Heart left ventricle (tissue), 16 donors: ENCODE results near the gene GOLGA2. TPM values are rescaled to one million over a fixed set of nuclear protein-coding genes. Genes with fewer than 3 reads are reported as not detected.

ENCODE experiments used
- ATAC-seq, 4 donors: fragments of 200-7000 bp; cut with Tn5 transposase; one replicate each; pipeline ENCODE4 v1.9.1; 2020 to 2022; ENCODE audit warnings: moderate library complexity in 4 of 4, mild to moderate bottlenecking in 3 of 4, moderate number of reproducible peaks in 1 of 4
- DNase-seq, 5 donors: peaks; one replicate each; pipeline ENCODE4 v3.0.0-alpha.2; 2020
- H3K27ac ChIP-seq, 12 donors: fragments of 200-600 bp; sonication (generic) in 4 of 12; one replicate each; pipeline versions ENCODE4 v1.5.0 to v1.8.0; 2016 to 2022; ENCODE audit warnings: mild to moderate bottlenecking in 2 of 12
- H3K27me3 ChIP-seq, 9 donors: fragments of 200-600 bp; sonication (generic) in 2 of 9; one replicate each; pipeline versions ENCODE4 v1.5.1 to v1.8.0; 2016 to 2022; ENCODE audit warnings: mild to moderate bottlenecking in 3 of 9
- H3K36me3 ChIP-seq, 9 donors: fragments of 200-600 bp; sonication (generic) in 2 of 9; one replicate each; pipeline versions ENCODE4 v1.5.0 to v1.8.0; 2018 to 2022; ENCODE audit warnings: mild to moderate bottlenecking in 2 of 9
- H3K4me1 ChIP-seq, 12 donors: fragments of 200-600 bp; sonication (generic) in 4 of 12; one replicate each; pipeline versions ENCODE4 v1.5.0 to v1.8.0; 2016 to 2022; ENCODE audit warnings: mild to moderate bottlenecking in 3 of 12
- H3K4me3 ChIP-seq, 12 donors: fragments of 200-600 bp; sonication (generic) in 4 of 12; one replicate each; pipeline versions ENCODE4 v1.5.0 to v1.8.0; 2017 to 2022; ENCODE audit warnings: mild to moderate bottlenecking in 9 of 12, moderate library complexity in 4 of 12
- H3K9me3 ChIP-seq, 12 donors: fragments of 200-600 bp; sonication (generic) in 4 of 12; one replicate each; pipeline versions ENCODE4 v1.5.0 to v1.8.0; 2016 to 2022; ENCODE audit warnings: mild to moderate bottlenecking in 1 of 12
- POLR2A ChIP-seq, 2 donors: fragments of 450-650 bp; IDR thresholded peaks; one replicate each; pipeline ENCODE4 v1.6.1; 2017; ENCODE audit warnings: antibody characterized with exemption in 2 of 2, mild to moderate bottlenecking in 2 of 2, moderate library complexity in 2 of 2
- whole genome bisulfite sequencing, 4 donors: extraction: QIAGEN DNeasy Blood & Tissue Kit in 2 of 4; methylation state at CpG; one replicate each; pipeline versions ENCODE4 v1.1.5 to v1.1.7; 2013 to 2018; 5-methylcytosine and 5-hydroxymethylcytosine counted together
- intact Hi-C, 10 donors: fragments of 100-400 bp; cut with DNase I; formaldehyde crosslinking; loops; one replicate each; pipeline versions ENCODE4 v1.11.1 to v1.14.2; 2022
- polyA plus RNA-seq, 2 donors: library from polyadenylated mRNA; stranded (reverse); fragments of 200-250 nt; gene quantifications; one replicate each; pipeline ENCODE4 v1.2.3, GENCODE V29; 2013
- total RNA-seq, 9 donors: library from RNA; depleted of rRNA in 2 of 9; stranded (reverse); fragments of >200 nt in 2 of 9; fragmentation: NEBNext Ultra II Directional in 3 of 9; extraction: Animal tissue kit (Norgen Biotek cat#: 25700) in 3 of 9; gene quantifications; one replicate each; pipeline versions ENCODE4 v1.1.0 to v1.2.4, GENCODE V29; 2016 to 2023
- TF ChIP-seq, protein P1 (sequence below), 12 donors: fragments of 200-600 bp; sonication (generic) in 4 of 12; IDR thresholded peaks; one replicate each; pipeline versions ENCODE4 v1.5.0 to v1.8.0; 2018 to 2022; ENCODE audit warnings: antibody characterized with exemption in 12 of 12, mild to moderate bottlenecking in 5 of 12
- donor health status: ischemic (EF 13 %, LVEDD 7.1; RV severe dilation, severe dysfunction).
- donor health status: healthy with polysubstance abuse.
- donor health status: DM: no; HTN: yes; CAD: no.
- donor health status: DM: no; HTN: no; CAD: no.
- donor health status: ischemic (EF 25% LVEDD 6.9; RV normal size, moderate dysfunction).
- donor health status: ischemic (EF 25% LVEDD 5.7; RV mildly dilated, moderate dysfunction).
- donor health status: healthy.
- donor health status: DM: yes; HTN: yes; CAD: no.
- donor health status: ischemic (EF 35%, LVEDD 5.7; RV mildly dilated, moderate dysfunction).
- donor health status: nonischemic (EF 11% LVEDD 7.7; RV severe dilation, severe dysfunction).
- donor health status: DM: yes; HTN: yes; CAD: no.
- donor health status: PGD.
- donor health status: ischemic (EF 29% LVEDD 5.4; RV normal size, mild dysfunction).
- donor health status: nonischemic (EF 23%, LVEDD 6.1; RV moderate dilation, normal function).

The GOLGA2 gene
- total and polyA plus RNA-seq, 11 donors, result 68.5 to 144 (median 87.4) TPM

- Histone ChIP-seq H3K4me1 (peaks cover 0 to 6% (median 0%) of the 10 kb centered on the region in 12 donors), H3K36me3 (peaks cover 0 to 6% (median 0%) of the 10 kb centered on the region in 9 donors), H3K9me3 (no peaks in the 10 kb centered on the region), H3K4me3 (no peak overlapping the region), H3K27me3 (no peaks in the 10 kb centered on the region), H3K27ac (no peak overlapping the region)
- TF ChIP-seq POLR2A (IDR thresholded peaks at IDR 0.05), result no peak
- TF ChIP-seq, protein P1, sequence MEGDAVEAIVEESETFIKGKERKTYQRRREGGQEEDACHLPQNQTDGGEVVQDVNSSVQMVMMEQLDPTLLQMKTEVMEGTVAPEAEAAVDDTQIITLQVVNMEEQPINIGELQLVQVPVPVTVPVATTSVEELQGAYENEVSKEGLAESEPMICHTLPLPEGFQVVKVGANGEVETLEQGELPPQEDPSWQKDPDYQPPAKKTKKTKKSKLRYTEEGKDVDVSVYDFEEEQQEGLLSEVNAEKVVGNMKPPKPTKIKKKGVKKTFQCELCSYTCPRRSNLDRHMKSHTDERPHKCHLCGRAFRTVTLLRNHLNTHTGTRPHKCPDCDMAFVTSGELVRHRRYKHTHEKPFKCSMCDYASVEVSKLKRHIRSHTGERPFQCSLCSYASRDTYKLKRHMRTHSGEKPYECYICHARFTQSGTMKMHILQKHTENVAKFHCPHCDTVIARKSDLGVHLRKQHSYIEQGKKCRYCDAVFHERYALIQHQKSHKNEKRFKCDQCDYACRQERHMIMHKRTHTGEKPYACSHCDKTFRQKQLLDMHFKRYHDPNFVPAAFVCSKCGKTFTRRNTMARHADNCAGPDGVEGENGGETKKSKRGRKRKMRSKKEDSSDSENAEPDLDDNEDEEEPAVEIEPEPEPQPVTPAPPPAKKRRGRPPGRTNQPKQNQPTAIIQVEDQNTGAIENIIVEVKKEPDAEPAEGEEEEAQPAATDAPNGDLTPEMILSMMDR (IDR thresholded peaks at IDR 0.05), result no peak
- DNase-seq (no peak), ATAC-seq (no peak)
- intact Hi-C loops, result loop anchor here in 6 of 10 donors (2.0 to 10.0 kb wide), 7 partner anchors 44 to 338 kb away; partner anchors contain the start of gene SLC27A4 (in 4 of the 6)
- WGBS, 4 donors, result 89 to 92% (median 90%) methylated on average over 16 of the region's 16 CpGs
These were observed 20.8 kb upstream of the GOLGA2 start for GRCh38 chr9:128296340-128297220.

GRCh38 chr9:128294142-128294541 lies 18.3 kb upstream of the GOLGA2 start:
- DNase-seq, result no peak
- no peak for ATAC-seq
- H3K4me1 ChIP-seq, result peaks cover 0 to 6% (median 0%) of the 10 kb centered on the region in 12 donors
- intact Hi-C loops, result loop anchor here in 3 of 10 donors (2.0 to 10.0 kb wide), 3 partner anchors 47 to 341 kb away; partner anchors contain the start of gene SLC27A4 (in 2 of the 3)
- WGBS, 4 donors, result 88 to 98% (median 92%) methylated on average over 4 of the region's 4 CpGs
- H3K4me3 ChIP-seq, result no peak overlapping the region
- H3K9me3 ChIP-seq, result no peaks in the 10 kb centered on the region
- H3K27ac ChIP-seq, result no peak overlapping the region
- TF ChIP-seq, protein P1 (IDR thresholded peaks at IDR 0.05), result no peak
- TF ChIP-seq POLR2A (IDR thresholded peaks at IDR 0.05), result no peak
- peaks cover 0 to 15% (median under 1%) of the 10 kb centered on the region in 9 donors for H3K36me3 ChIP-seq
- H3K27me3 ChIP-seq, result no peaks in the 10 kb centered on the region

GRCh38 chr9:128293091-128293490 lies 17.3 kb upstream of the GOLGA2 start:
- WGBS, 4 donors, result 86 to 92% (median 88%) methylated on average over 4 of the region's 4 CpGs
- no peak overlapping the region for H3K27ac ChIP-seq
- peaks cover 0 to 6% (median 0%) of the 10 kb centered on the region in 12 donors for H3K4me1 ChIP-seq
- DNase-seq (no peak), ATAC-seq (no peak)
- intact Hi-C loops, result loop anchor here in 2 of 10 donors (10.0 kb wide), 2 partner anchors 52 to 342 kb away; partner anchors contain the start of gene SLC27A4 (in 1 of the 2)
- H3K4me3 ChIP-seq, result no peak overlapping the region
- H3K9me3 ChIP-seq, result no peaks in the 10 kb centered on the region
- no peak for TF ChIP-seq POLR2A (IDR thresholded peaks at IDR 0.05)
- TF ChIP-seq, protein P1 (IDR thresholded peaks at IDR 0.05), result no peak
- H3K36me3 ChIP-seq, result peaks cover 0 to 24% (median 11%) of the 10 kb centered on the region in 9 donors
- no peaks in the 10 kb centered on the region for H3K27me3 ChIP-seq

GRCh38 chr9:128292009-128292408 lies 16.2 kb upstream of the GOLGA2 start:
- DNase-seq, result no peak
- WGBS, 4 donors, result 92 to 95% (median 94%) methylated on average over 3 of the region's 3 CpGs
- no peak for ATAC-seq
- Histone ChIP-seq H3K4me1 (peaks cover 0 to 6% (median 0%) of the 10 kb centered on the region in 12 donors), H3K27me3 (no peaks in the 10 kb centered on the region), H3K27ac (no peak overlapping the region), H3K4me3 (no peak overlapping the region), H3K36me3 (peaks cover 0 to 29% (median 12%) of the 10 kb centered on the region in 9 donors), H3K9me3 (no peaks in the 10 kb centered on the region)
- intact Hi-C loops, result loop anchor here in 2 of 10 donors (10.0 kb wide), 2 partner anchors 53 to 343 kb away; partner anchors contain the start of gene SLC27A4 (in 1 of the 2)
- TF ChIP-seq, protein P1 (IDR thresholded peaks at IDR 0.05), result no peak
- TF ChIP-seq POLR2A (IDR thresholded peaks at IDR 0.05), result no peak
